ENCODE measurements around the gene FBXO31.
A peak's percentile ranks its signal among the peaks of the same experiment; 100 is the strongest.

Gene FBXO31

GRCh38 chr16:87327798-87328495 lies 55.6 kb downstream of the FBXO31 start:
- DNase-seq (ENCODE audit: low read depth): no peak

GRCh38 chr16:87326151-87326571 lies 57.4 kb downstream of the FBXO31 start:
- DNase-seq (ENCODE audit: low read depth): no peak

GRCh38 chr16:87325423-87325858 lies 58.1 kb downstream of the FBXO31 start:
- DNase-seq (ENCODE audit: low read depth): no peak

- peak; percentile 16 for DNase-seq (ENCODE audit: low read depth)
Measured at GRCh38 chr16:87324411-87325275, 58.9 kb downstream of the FBXO31 start.

GRCh38 chr16:87323727-87324410 lies 59.7 kb downstream of the FBXO31 start:
- DNase-seq (ENCODE audit: low read depth): no peak

- DNase-seq (ENCODE audit: low read depth): no peak
Measured at GRCh38 chr16:87322833-87323726, 60.5 kb downstream of the FBXO31 start.

GRCh38 chr16:87322360-87322759 lies 61.2 kb downstream of the FBXO31 start:
- no peak for DNase-seq (ENCODE audit: low read depth)

GRCh38 chr16:87321336-87322107 lies 62.1 kb downstream of the FBXO31 start:
- DNase-seq (ENCODE audit: low read depth): no peak

GRCh38 chr16:87320510-87321227 lies 62.9 kb downstream of the FBXO31 start:
- no peak for DNase-seq (ENCODE audit: low read depth)

- DNase-seq (ENCODE audit: low read depth): no peak
Measured at GRCh38 chr16:87319997-87320491, 63.5 kb downstream of the FBXO31 start.

- DNase-seq (ENCODE audit: low read depth): no peak
Measured at GRCh38 chr16:87319011-87319410, 64.6 kb downstream of the FBXO31 start.

GRCh38 chr16:87317750-87318644 lies 65.6 kb downstream of the FBXO31 start:
- no peak for DNase-seq (ENCODE audit: low read depth)

- DNase-seq (ENCODE audit: low read depth): peak; percentile 94
Measured at GRCh38 chr16:87316923-87317749, 66.4 kb downstream of the FBXO31 start, which contains the start of gene C16orf95. C16orf95 (minus strand) TSS chr16:87317392; CDS start chr16:87317242, 150 bp downstream.

- no peak for DNase-seq (ENCODE audit: low read depth)
Measured at GRCh38 chr16:87316450-87316922, 67.1 kb downstream of the FBXO31 start.

GRCh38 chr16:87314990-87315420 lies 68.6 kb downstream of the FBXO31 start:
- no peak for DNase-seq (ENCODE audit: low read depth)

- no peak for DNase-seq (ENCODE audit: low read depth)
Measured at GRCh38 chr16:87312008-87312407, 71.6 kb downstream of the FBXO31 start.

GRCh38 chr16:87311387-87311786 lies 72.2 kb downstream of the FBXO31 start:
- no peak for DNase-seq (ENCODE audit: low read depth)

- DNase-seq (ENCODE audit: low read depth): no peak
Measured at GRCh38 chr16:87310610-87311009, 73.0 kb downstream of the FBXO31 start.

Data from stimulated activated CD4-positive, alpha-beta T cell treated with anti-CD3 and anti-CD28 coated beads, Interleukin-2, amount 100 ng/mL, for 4 hours (primary cell).